ENCODE data around the gene GNL3L.

DNA sequence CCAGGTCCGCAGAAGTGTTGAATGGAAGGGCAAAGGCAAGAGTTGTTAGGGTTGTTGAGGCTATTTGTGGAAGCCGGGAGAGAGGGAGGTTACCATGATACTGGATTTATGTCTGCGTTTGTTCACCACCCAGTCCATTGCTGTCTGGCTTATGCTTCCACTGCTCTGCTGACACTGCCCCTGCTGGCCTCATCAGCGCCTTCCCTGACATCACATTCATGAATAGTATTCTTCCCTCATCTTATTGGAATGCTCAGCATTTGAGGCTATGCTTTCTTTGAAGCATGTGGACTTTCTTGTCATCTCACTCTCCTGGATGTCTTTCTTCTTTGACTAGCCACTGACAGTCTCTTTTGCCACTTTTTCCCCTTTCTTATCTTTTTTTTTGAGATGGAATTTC is 10.3 kb downstream of the GNL3L start:
- TF ChIP-seq POLR2A (IDR thresholded peaks at IDR 0.05; ENCODE audit: low read depth, low read length) (no peak), POLR2AphosphoS5 (IDR thresholded peaks at IDR 0.05; ENCODE audit: low read depth, low read length) (no peak), POU2F2 (IDR thresholded peaks at IDR 0.05; ENCODE audit: low read depth, low read length) (no peak)
